ENCODE data around the gene C6orf89.

C6orf89 gene

GRCh38 chr6:36971921-36972673 lies 86.3 kb downstream of the C6orf89 start:
- no peak for DNase-seq

- DNase-seq: no peak
Measured at GRCh38 chr6:36973190-36973589, 87.4 kb downstream of the C6orf89 start.

GRCh38 chr6:36973647-36974046 lies 87.9 kb downstream of the C6orf89 start:
- DNase-seq: no peak

- DNase-seq: no peak
Measured at GRCh38 chr6:36975231-36976006, 89.7 kb downstream of the C6orf89 start.

GRCh38 chr6:36976007-36976264 lies 90.2 kb downstream of the C6orf89 start:
- DNase-seq: no peak

- no peak for DNase-seq
Measured at GRCh38 chr6:36976509-36976908, 90.8 kb downstream of the C6orf89 start.

GRCh38 chr6:36976931-36977330 lies 91.2 kb downstream of the C6orf89 start:
- no peak for DNase-seq

- DNase-seq: no peak
Measured at GRCh38 chr6:36977470-36977941, 91.8 kb downstream of the C6orf89 start.

Data from CD4-positive, alpha-beta T cell treated with Interleukin-4 for 4 hours (primary cell).